Measurements from ENCODE around the gene SRP68. TPM values are rescaled to one million over a fixed set of nuclear protein-coding genes. Genes with fewer than 3 reads are reported as not detected.

Gene SRP68
- total RNA-seq, 4 donors from 2014 or later: 39.8 to 74.2 (median 48.4) TPM

DNA sequence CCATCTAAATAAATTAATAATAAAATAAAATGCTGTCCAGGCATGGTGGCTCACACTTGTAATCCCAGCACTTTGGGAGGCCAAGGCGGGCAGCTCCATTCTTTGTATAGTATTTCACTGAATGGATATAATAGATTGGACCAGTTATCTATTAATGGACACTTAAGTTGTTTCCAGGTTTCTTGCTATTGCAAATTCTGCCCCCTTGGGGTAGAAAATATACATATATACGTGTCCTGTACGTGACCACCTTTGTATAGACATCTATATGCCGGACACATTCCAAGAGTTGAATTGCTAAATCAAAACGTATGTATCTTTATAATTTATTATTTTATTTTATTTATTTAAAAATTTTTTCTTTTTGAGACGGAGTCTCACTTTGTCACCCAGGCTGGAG is 35.2 kb upstream of the SRP68 start:
- TF ChIP-seq, protein P1, sequence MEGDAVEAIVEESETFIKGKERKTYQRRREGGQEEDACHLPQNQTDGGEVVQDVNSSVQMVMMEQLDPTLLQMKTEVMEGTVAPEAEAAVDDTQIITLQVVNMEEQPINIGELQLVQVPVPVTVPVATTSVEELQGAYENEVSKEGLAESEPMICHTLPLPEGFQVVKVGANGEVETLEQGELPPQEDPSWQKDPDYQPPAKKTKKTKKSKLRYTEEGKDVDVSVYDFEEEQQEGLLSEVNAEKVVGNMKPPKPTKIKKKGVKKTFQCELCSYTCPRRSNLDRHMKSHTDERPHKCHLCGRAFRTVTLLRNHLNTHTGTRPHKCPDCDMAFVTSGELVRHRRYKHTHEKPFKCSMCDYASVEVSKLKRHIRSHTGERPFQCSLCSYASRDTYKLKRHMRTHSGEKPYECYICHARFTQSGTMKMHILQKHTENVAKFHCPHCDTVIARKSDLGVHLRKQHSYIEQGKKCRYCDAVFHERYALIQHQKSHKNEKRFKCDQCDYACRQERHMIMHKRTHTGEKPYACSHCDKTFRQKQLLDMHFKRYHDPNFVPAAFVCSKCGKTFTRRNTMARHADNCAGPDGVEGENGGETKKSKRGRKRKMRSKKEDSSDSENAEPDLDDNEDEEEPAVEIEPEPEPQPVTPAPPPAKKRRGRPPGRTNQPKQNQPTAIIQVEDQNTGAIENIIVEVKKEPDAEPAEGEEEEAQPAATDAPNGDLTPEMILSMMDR (IDR thresholded peaks at IDR 0.05; ENCODE audit: low read depth): no peak

DNA sequence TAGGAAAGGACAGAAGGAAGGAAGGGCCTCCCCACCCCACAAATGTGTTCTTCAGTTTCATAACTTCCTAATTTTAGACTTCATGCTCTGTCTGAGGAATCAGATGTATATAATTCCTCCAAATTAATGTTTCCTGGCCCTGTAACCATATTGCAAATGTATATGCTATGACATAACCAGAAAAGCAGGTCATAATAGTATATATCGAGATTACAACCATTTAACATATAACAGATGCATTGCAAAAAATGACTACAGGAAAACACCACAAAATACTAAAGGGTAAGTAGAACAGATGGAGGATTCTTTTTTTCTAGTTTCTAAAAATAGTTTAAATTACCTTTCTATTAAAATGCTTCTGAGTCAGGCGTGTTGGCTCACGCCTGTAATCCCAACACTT is 34.4 kb upstream of the SRP68 start:
- TF ChIP-seq, protein P1 (IDR thresholded peaks at IDR 0.05; ENCODE audit: low read depth): no peak

DNA sequence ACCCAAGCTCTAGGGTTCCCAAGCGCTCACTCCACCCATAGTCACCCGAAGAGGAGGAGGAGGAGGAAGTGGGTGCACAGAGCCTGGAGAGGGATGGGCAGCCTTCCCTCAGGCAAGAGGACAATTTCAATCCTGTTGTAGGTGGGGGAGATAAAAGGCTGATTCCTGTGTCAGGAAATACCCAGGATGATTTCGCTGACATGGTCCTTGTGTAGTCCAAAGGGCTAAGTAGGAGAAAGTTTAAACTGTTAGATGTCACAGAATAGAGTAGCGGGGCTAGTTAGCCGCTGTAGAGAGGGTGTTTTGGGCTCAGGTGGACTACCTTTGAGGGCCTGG is 32.5 kb upstream of the SRP68 start:
- TF ChIP-seq, protein P1 (IDR thresholded peaks at IDR 0.05; ENCODE audit: low read depth): no peak

DNA sequence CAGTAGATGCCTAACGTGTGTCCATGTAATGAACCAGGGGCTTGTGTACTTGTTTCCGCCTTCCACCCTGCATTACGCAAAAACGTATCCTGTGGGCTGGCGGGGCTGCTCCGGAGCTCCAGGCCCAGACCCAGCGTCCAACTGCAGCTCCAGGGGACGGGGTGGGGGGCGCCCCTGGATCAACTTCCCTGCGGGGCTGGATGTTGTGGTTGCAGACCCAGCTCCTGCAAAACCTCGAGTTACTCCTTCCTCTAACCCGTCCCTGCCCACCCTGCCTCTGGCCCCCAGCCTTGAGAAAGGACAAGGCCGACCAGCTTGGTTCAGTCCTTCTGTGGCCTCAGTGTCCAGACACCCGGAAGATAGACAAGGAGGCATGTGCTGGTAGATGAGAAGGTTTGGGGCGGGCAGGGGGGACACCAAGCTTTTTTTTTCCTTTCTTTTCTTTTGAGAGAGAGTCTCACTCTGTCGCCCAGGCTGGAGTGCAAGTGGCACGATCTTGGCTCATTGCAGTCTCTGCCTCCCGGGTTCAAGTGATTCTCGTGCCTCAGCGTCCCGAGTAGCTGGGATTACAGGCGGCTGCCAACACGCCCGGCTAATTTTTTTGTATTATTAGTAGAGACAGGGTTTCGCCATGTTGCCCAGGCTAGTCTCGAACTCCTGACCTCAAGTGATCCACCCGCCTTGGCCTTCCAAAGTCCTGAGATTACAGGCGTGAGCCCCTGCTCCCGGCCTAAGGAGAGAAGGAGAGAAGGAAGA is 32.0 kb upstream of the SRP68 start:
- TF ChIP-seq, protein P1 (IDR thresholded peaks at IDR 0.05; ENCODE audit: low read depth): no peak

DNA sequence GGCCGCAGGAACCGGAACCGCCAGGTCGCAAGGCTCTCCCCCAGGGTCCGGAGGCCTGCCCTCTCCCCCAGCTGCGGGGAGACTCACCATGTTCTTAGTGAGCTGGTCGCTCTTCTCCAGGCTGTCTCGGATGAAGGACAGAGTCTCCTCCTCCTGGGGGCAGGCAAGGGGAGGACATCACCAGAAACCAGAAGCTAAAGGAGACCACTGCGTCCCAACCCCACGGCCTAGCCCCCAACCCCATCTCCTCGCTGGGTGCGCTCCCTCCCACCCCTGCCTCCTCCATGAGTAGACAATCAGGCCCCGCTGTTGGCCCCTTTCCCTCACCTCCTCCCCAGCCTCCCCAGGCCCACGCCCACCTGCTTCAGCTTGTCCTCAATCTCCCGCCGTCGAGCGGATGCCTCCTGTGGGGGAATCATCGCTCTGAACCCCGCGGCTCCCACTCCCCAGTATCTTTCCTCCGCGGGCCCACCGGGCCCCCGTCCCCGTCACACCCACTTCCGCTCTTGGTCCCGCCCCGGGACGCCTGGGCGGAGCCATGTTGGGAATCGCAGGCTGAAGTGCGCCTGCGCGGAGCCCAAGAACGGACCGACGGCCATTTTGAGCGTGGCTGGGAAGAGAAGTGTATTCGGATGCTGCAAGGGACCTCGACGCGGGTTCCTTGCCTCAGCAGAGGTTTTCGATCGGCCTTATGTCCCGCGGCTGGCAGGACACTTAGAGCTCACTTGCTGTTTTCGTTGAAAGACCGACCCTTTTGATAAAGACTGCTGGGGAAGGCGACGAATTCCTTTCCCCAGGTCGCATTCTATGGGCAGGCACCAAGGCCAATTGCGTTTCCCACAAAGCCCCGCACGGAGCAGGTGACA is 31.2 kb upstream of the SRP68 start, which contains the start of gene EXOC7:
Gene EXOC7 (minus strand): TSS at position 514 of the 866 bp plus-strand sequence. CDS start 95 bp downstream, at position 419.
- TF ChIP-seq, protein P1 (IDR thresholded peaks at IDR 0.05; ENCODE audit: low read depth): no peak

DNA sequence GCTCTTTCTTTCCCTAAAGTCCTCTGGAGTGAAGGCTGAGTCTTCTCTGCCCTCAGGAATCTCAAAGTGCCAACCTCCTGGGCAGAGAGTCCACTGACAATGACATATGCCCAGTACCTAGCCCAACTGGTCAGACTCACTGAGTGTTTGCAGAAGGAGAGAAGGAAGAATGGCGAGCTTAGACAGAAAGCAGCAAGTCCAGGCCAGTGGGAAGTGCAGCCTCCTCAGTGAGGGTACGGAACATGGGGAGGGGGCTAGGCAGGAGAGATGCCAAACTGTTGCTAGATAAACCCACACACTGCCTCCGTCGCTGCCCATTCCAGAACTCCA is 30.6 kb upstream of the SRP68 start:
- TF ChIP-seq, protein P1 (IDR thresholded peaks at IDR 0.05; ENCODE audit: low read depth): no peak

DNA sequence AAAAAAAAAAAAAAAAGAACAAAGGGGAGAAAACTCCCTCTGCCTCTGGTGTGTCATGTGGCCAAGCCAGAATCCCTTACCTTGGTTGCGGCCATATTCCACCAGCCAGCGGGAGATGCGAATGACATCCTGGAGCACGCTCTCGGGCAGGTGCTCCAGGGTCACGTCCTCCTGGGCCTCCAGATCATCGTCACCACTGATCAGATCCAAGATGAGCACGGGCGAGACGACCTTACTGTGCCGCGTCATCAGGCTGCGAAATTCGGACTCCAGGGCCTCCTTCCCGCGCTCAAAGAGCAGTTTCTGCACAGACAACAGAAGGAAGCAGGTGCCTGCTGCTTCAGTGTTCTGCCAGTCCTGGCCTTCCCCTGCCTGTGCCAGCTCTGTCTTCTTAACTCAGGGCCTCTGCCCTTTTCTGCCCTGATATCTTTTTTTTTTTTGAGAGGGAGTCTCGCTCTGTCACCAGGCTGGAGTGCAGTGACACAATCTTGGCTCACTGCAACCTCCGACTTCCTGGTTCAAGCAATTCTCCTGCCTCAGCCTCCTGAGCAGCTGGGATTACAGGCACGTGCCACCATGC is 25.5 kb upstream of the SRP68 start:
- TF ChIP-seq, protein P1 (IDR thresholded peaks at IDR 0.05; ENCODE audit: low read depth): no peak
